ENCODE results near the gene C2CD4C.

- TF ChIP-seq E2F4 (IDR thresholded peaks at IDR 0.05; ENCODE audit: low read depth, low read length) (no peak), BMI1 (IDR thresholded peaks at IDR 0.05; ENCODE audit: borderline replicate concordance) (no peak)
These were observed 21.2 kb downstream of the C2CD4C start for GRCh38 chr19:387777-388176.
